ENCODE results near the gene CTBS.

Gene CTBS

DNA sequence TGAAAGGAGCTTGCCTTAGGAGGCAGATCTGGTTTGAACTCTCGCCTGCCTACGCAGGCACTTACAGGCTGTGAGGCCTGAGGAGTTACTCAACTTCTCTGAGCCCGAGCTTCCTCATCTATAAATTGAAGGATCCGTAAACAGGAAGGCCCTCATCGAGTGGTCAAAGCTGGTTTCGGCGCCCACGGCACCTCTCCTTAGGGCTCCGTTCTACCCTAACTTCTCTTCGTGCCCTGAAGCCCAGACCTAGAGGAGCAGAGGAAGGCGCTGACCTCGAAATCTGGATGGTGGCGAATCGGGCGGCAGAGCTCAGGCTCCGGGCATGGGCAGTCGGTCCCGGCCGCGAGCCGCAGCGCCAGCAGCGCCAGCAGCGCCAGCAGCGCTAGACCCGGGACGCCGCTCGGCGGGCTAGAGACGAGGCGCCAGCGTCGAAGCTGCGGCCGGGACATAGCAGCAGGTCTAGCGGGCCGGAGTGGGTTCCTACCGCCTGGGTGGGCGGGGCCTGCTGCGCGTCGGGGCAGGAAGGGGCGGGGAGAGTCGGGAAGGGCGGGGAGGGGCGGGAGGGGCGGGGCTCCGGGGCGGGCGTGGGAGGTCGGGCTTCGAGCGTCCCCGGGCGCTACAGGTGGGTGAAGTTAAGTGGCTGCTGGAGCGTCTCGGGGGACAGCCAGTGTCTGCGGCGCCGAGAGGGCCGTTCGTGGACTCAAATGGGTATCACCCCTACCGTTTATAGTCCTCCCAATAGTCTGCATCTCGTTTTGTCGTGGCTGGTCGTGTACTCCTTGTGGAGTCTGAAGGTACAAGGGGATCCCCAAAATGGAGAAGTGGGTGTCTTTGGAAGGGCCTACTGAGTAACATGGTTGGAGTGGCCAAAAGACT is at the start of gene CTBS:
Gene CTBS (minus strand): TSS at position 474 of the 876 bp plus-strand sequence. CDS start 25 bp downstream, at position 449.
- peak; percentile 85 for DNase-seq
- in situ Hi-C loops (cut with MboI; ENCODE audit: low pct_unique_long_range_greater_than_20kb, low sequenced_read_pairs) = no loop called here

GRCh38 chr1:84621553-84621952 is 47.3 kb upstream of the CTBS start:
- in situ Hi-C loops (cut with MboI; ENCODE audit: low pct_unique_long_range_greater_than_20kb, low sequenced_read_pairs) = loop anchor here (25.0 kb wide), 4 partner anchors 184 to 709 kb away; partner anchors contain the start of gene PRKACB
- DNase-seq = no peak

DNA sequence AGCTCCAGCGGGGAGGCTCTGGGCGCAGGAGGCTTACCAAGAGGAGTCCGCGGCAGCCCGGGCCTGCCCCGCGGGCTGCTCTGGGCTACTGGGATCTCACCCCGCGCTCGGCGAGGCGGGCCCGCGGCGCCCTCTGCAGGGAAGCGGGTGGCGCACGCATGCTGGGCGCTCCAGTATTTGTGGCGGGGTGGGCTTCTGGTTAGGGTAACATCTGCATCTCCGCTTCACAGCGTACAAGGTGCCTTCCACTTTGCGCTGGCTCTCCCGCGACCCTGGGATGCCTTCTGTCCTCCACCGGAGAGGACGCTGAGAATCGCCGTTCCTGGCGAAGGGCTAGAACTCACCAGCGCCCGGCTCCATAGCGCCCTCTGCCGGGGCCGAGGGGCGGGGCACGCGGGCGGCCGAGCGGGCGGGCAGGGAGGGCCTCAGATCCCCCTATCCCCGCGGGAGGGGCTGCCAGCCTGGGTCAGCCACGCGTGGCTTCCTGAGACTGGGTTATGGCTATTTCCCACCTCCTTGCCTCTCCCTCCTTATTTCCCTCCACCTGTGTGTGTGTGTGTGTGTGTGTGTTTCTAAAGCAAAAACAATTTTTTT is 46.6 kb upstream of the CTBS start:
- peak; percentile 89 for DNase-seq
- in situ Hi-C loops (cut with MboI; ENCODE audit: low pct_unique_long_range_greater_than_20kb, low sequenced_read_pairs) = loop anchor here (25.0 kb wide), 4 partner anchors 184 to 709 kb away; partner anchors contain the start of gene PRKACB

- peak; percentile 78 for DNase-seq
- in situ Hi-C loops (cut with MboI; ENCODE audit: low pct_unique_long_range_greater_than_20kb, low sequenced_read_pairs) = loop anchor here (25.0 kb wide), 4 partner anchors 182 to 707 kb away; partner anchors contain the start of gene PRKACB
Observed at GRCh38 chr1:84619383-84620102, 45.3 kb upstream of the CTBS start.

GRCh38 chr1:84617349-84617748 is 43.1 kb upstream of the CTBS start:
- DNase-seq = no peak
- in situ Hi-C loops (cut with MboI; ENCODE audit: low pct_unique_long_range_greater_than_20kb, low sequenced_read_pairs) = loop anchor here (25.0 kb wide), 4 partner anchors 180 to 705 kb away; partner anchors contain the start of gene PRKACB

DNA sequence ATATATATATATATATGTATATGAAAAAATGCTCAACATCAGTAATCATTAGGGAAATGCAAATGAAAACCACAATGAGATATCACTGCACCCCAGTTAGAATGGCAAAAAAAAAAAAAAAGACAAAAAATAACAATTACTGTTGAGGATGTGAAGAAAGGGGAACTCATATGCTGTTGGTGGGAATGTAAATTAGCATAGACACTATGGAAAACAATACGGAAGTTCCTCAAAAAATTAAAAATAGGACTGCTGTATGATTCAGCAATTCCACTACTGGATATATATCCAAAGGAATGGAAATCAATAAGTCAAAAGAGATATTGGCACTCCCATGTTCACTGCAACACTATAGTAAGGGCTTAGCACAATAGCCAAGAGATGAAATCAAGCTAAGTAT is 41.5 kb upstream of the CTBS start:
- DNase-seq = peak; percentile 60
- in situ Hi-C loops (cut with MboI; ENCODE audit: low pct_unique_long_range_greater_than_20kb, low sequenced_read_pairs) = loop anchor here (25.0 kb wide), 4 partner anchors 178 to 703 kb away; partner anchors contain the start of gene PRKACB

DNA sequence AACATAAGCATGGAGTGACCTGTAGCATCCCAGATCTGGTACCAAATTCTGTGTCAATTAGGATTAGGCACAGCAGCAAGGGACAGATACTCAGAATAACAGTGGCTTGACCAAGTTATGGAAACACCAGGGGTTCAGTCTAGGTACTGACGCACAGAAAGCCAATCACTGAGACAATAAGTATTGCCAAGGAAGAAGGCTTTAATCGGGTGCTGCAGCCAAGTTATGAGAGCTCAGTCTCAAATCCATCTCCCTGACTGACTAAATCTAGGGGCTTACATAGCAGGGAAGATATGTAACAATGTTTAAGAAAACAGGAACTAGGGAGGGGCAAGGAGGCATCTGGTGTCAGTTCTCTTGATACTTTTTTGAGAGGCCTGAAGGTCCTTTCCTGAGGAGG is 39.6 kb upstream of the CTBS start:
- no peak for DNase-seq
- in situ Hi-C loops (cut with MboI; ENCODE audit: low pct_unique_long_range_greater_than_20kb, low sequenced_read_pairs) = loop anchor here (25.0 kb wide), 4 partner anchors 177 to 702 kb away; partner anchors contain the start of gene PRKACB

- in situ Hi-C loops (cut with MboI; ENCODE audit: low pct_unique_long_range_greater_than_20kb, low sequenced_read_pairs) = loop anchor here (25.0 kb wide), 4 partner anchors 176 to 701 kb away; partner anchors contain the start of gene PRKACB
- no peak for DNase-seq
Observed at GRCh38 chr1:84613026-84613425, 38.8 kb upstream of the CTBS start.

GRCh38 chr1:84611796-84612195 is 37.6 kb upstream of the CTBS start:
- in situ Hi-C loops (cut with MboI; ENCODE audit: low pct_unique_long_range_greater_than_20kb, low sequenced_read_pairs) = loop anchor here (25.0 kb wide), 4 partner anchors 174 to 699 kb away; partner anchors contain the start of gene PRKACB
- no peak for DNase-seq

GRCh38 chr1:84611091-84611490 is 36.9 kb upstream of the CTBS start:
- in situ Hi-C loops (cut with MboI; ENCODE audit: low pct_unique_long_range_greater_than_20kb, low sequenced_read_pairs) = loop anchor here (25.0 kb wide), 4 partner anchors 174 to 699 kb away; partner anchors contain the start of gene PRKACB
- no peak for DNase-seq

GRCh38 chr1:84606977-84607376 is 32.7 kb upstream of the CTBS start:
- DNase-seq = no peak
- in situ Hi-C loops (cut with MboI; ENCODE audit: low pct_unique_long_range_greater_than_20kb, low sequenced_read_pairs) = loop anchor here (25.0 kb wide), 4 partner anchors 170 to 695 kb away; partner anchors contain the start of gene PRKACB

- DNase-seq = no peak
- in situ Hi-C loops (cut with MboI; ENCODE audit: low pct_unique_long_range_greater_than_20kb, low sequenced_read_pairs) = loop anchor here (25.0 kb wide), 4 partner anchors 168 to 693 kb away; partner anchors contain the start of gene PRKACB
Observed at GRCh38 chr1:84605157-84605556, 30.9 kb upstream of the CTBS start.

DNA sequence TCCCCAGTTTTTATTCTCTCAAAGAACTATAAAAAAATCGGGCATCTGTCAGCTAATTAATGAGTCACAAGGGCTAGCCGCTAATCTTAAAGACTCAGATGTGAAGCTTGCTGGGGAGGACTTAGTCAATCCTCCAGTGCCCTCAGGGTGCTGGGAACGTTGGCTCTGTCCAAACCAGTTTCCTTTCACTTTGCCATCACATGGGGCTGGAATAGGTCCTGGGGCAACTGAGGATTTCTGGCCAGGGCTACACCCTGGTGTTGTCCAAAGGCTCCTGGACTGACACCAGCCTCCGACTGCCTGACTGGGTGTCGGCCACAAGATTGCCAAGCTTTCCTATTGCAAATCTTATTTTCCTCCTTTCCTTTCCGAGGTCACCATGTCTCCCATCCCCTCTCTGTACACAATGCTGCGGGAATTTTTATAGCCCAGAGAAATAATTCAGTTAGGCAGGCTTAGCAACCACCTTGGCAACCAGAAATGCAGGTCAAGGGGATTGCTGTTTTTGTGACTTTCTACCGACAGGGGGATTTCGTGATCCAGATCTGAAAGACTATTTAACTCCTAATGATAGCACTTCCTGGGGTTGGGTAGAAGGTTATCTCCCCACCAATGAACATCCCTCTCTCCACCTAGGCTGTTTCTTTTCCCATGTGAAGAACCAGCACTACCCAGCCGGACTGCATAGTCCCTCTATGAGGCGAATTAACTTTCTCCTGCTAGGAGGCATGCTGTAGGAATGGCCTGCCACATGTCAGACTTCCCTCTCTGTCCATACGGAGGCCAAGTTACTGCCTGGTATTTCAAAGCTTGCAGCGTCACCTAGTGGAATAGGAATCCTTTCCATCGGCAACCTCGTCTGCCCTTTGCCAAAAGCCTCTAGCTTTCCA is 29.9 kb upstream of the CTBS start:
- DNase-seq = peak; percentile 92
- in situ Hi-C loops (cut with MboI; ENCODE audit: low pct_unique_long_range_greater_than_20kb, low sequenced_read_pairs) = loop anchor here (25.0 kb wide), 4 partner anchors 167 to 692 kb away; partner anchors contain the start of gene PRKACB

DNA sequence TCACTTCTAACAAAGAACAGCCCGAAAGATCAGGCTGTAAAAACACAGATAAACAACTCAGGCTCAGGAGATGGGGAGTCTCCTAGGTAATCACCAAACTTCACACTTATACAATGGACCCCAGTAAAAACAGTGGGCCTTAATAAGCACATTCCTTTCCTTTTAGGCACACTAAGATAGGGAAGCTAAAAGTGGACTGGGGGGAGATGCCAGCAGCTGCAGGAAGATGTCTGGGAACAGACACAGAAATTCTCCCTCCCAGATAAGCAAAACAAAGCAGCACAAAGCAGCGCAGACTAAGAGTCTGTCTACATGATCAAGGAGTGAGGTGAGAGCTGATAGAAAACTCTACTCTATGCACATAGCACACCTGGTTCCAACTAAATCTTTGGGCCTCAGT is 29.0 kb upstream of the CTBS start:
- in situ Hi-C loops (cut with MboI; ENCODE audit: low pct_unique_long_range_greater_than_20kb, low sequenced_read_pairs) = loop anchor here (25.0 kb wide), 4 partner anchors 166 to 691 kb away; partner anchors contain the start of gene PRKACB
- DNase-seq = no peak

DNA sequence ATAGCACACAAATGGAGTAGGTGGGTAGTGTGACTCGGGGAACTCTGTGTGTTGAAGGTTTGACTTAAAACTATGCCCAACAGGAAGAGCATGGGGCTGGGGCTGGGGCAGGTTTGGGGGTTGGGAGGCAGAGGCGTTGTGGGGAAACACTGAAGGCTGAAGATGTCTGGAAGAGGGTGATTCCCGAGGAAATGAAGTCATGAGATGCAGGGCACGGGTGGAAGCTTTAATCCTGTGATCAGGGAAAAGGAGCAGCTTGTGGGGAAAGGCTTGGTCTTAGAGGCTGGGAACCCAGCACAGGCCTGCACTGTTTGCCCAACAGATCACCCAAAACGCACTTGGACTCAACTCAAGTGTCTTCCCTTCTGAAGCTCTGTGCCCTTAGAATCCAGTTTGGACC is 26.6 kb upstream of the CTBS start:
- in situ Hi-C loops (cut with MboI; ENCODE audit: low pct_unique_long_range_greater_than_20kb, low sequenced_read_pairs) = loop anchor here (25.0 kb wide), 4 partner anchors 163 to 688 kb away; partner anchors contain the start of gene PRKACB
- no peak for DNase-seq

DNA sequence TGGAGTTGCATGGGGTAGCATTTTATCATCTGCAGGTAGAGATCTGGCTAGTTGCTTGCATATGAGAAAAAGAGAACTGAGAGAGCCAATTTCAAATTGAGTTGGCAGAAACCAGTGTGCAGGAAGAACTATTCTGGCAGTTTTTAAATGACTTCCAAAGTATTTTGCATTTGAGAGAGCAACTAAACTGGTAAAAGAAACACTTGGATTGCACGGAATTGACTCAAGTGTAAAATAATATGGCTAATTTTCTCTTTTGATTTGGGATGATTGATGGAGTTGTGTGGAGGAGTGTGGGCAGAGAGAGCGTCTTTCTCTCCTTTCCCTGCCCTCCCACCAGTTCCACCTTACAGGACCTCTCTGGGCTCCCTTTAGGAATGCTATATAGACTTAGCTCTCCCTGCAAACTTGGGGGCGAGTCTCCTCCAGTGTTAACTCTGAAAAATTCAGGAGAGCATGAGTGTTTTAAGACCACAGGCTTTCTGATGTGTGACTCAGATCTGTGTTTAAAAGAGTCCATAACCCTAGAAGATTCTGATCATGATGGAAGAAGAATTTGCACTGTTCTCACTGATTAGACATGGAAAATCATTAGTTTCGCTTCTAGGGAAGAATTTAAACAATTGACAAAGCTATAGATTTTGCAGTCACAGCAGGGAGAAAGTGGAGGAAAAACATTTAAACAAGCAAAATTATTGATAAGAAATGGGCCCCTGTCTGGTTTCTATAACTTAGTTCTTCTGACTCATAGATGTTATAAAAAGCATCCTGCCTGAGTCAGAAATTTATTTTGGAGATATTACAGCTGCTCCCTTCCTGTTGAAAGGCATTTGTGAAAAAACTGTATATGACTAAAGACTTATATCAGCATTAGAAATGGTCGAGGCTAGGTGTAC is 24.9 kb upstream of the CTBS start:
- no peak for DNase-seq
- in situ Hi-C loops (cut with MboI; ENCODE audit: low pct_unique_long_range_greater_than_20kb, low sequenced_read_pairs) = no loop called here

DNA sequence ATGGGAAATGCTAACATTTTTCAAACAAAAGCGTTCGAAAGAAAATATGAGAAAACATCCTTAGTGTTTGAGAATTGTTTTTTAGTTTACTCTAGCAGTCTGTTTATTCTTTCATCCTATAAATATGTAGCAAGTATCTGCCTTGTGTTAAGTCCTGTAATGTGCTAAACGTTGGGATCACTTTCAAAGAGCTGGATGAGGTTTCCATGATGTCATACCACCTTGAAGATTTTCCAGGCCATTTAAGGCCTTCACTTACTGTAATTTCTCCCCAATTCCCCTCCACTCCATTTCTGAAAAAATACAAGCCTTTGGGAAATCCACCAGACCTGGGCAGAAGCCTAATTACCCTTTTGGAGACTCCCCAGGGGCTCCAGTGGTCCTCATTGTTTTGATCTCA is 24.2 kb upstream of the CTBS start:
- in situ Hi-C loops (cut with MboI; ENCODE audit: low pct_unique_long_range_greater_than_20kb, low sequenced_read_pairs) = no loop called here
- no peak for DNase-seq
